Transverse colon (tissue), 4 donors: ENCODE results near the gene ARSI.

Source experiments
- POLR2AphosphoS5 ChIP-seq, 3 donors: sonication (generic); formaldehyde crosslinking; IDR thresholded peaks; one replicate each; pipeline ENCODE4 v1.6.1; 2016; ENCODE audit warnings: antibody characterized with exemption in 3 of 3
- TF ChIP-seq, protein P1 (sequence below), 5 experiments: fragments of 200-600 bp in 3 of 5; fragments of 450-650 bp in 2 of 5; sonication (generic) in 3 of 5; IDR thresholded peaks; 1 replicate in 2 of 5; 2 replicates in 3 of 5; pipeline ENCODE4 v1.5.1; 2016 to 2017; ENCODE audit warnings: antibody characterized with exemption in 5 of 5, inconsistent platforms in 3 of 5, mild to moderate bottlenecking in 2 of 5, moderate library complexity in 1 of 5

DNA sequence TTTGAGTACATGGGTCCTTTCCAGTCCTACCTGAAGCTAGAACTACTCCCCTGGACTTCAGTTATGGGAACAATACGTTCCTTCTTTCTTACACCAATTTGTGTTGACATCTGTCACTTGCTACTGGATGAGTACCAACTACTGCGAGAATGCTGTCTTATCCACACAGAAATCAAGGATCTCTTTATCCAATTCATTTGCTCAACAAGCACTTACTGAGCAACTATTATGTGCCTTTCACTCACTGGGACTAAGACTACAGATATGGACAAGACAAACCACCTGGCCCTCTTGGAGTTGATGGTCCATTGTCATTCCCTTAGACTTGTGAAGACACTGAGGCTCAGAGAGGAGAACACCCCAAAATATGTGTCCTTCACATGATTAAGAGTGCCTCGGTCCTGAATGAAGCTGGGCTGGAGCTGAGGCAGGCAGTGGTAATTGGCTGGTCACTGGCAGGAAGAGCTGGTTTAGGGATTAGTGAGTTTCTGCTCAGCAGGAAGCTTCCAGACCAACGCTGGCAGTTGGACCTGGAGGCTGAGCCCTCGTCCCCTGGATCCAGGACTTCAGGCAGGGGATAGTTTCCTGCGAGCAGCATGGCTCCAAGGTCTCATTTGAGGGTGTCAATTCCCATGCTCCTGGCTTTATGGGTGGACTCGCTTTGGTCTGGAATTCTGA lies 8.4 kb upstream of the ARSI start:
- TF ChIP-seq POLR2AphosphoS5 (IDR thresholded peaks at IDR 0.05) = no peak
- TF ChIP-seq, protein P1, sequence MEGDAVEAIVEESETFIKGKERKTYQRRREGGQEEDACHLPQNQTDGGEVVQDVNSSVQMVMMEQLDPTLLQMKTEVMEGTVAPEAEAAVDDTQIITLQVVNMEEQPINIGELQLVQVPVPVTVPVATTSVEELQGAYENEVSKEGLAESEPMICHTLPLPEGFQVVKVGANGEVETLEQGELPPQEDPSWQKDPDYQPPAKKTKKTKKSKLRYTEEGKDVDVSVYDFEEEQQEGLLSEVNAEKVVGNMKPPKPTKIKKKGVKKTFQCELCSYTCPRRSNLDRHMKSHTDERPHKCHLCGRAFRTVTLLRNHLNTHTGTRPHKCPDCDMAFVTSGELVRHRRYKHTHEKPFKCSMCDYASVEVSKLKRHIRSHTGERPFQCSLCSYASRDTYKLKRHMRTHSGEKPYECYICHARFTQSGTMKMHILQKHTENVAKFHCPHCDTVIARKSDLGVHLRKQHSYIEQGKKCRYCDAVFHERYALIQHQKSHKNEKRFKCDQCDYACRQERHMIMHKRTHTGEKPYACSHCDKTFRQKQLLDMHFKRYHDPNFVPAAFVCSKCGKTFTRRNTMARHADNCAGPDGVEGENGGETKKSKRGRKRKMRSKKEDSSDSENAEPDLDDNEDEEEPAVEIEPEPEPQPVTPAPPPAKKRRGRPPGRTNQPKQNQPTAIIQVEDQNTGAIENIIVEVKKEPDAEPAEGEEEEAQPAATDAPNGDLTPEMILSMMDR (IDR thresholded peaks at IDR 0.05) = no peak
